Natural killer cell (primary cell): Measurements from ENCODE around the gene ADGRD1. TPM values are rescaled to one million over a fixed set of nuclear protein-coding genes. Genes with fewer than 3 reads are reported as not detected.

Experiments
- ATAC-seq, 3 donors: fragments of 150-1000 bp in 2 of 3; fragments of 200-7000 bp in 1 of 3; cut with Tn5 transposase; 1 replicate in 1 of 3; 2 replicates in 2 of 3; pipeline ENCODE4 v1.10.0; 2021; ENCODE audit warnings: mild to moderate bottlenecking in 2 of 3, moderate library complexity in 2 of 3
- DNase-seq, 2 donors: peaks; one replicate each; pipeline versions ENCODE4 v3.0.0 to v3.0.0-alpha.2; 2013 to 2021; ENCODE audit warnings: mixed read lengths in 1 of 2
- H3K27ac ChIP-seq: one replicate; pipeline ENCODE4 v1.5.1; 2013; ENCODE audit warnings: mild to moderate bottlenecking, low read length
- H3K27me3 ChIP-seq: one replicate; pipeline ENCODE4 v1.6.1; 2013; ENCODE audit warnings: low read length; ENCODE audit not compliant: control insufficient read depth, insufficient read depth
- H3K36me3 ChIP-seq: one replicate; pipeline ENCODE4 v1.6.1; 2013; ENCODE audit warnings: low read length; ENCODE audit not compliant: control insufficient read depth, insufficient read depth
- H3K4me1 ChIP-seq: one replicate; pipeline ENCODE4 v1.6.1; 2013; ENCODE audit warnings: low read length; ENCODE audit not compliant: control insufficient read depth, insufficient read depth
- H3K4me3 ChIP-seq: one replicate; pipeline ENCODE4 v1.5.1; 2013; ENCODE audit warnings: low read length
- H3K9me3 ChIP-seq: one replicate; pipeline ENCODE4 v1.6.1; 2013; ENCODE audit warnings: low read length; ENCODE audit not compliant: control insufficient read depth, insufficient read depth
- H3K27ac Mint-ChIP-seq, 2 donors: one replicate each; pipeline ENCODE4 v1.8.0; 2022; ENCODE audit warnings: mild to moderate bottlenecking in 2 of 2, mixed read lengths in 2 of 2, moderate library complexity in 1 of 2
- H3K27me3 Mint-ChIP-seq, 2 donors: one replicate each; pipeline ENCODE4 v1.8.0; 2022; ENCODE audit warnings: low read depth in 2 of 2, mixed read lengths in 2 of 2
- H3K36me3 Mint-ChIP-seq: one replicate; pipeline ENCODE4 v1.8.0; 2022; ENCODE audit warnings: mixed read lengths
- H3K4me1 Mint-ChIP-seq, 2 donors: one replicate each; pipeline ENCODE4 v1.8.0; 2022; ENCODE audit warnings: mixed read lengths in 2 of 2
- H3K4me3 Mint-ChIP-seq: one replicate; pipeline ENCODE4 v1.8.0; 2022; ENCODE audit warnings: mild to moderate bottlenecking, moderate library complexity, mixed read lengths
- H3K9me3 Mint-ChIP-seq, 2 donors: one replicate each; pipeline ENCODE4 v1.8.0; 2022; ENCODE audit warnings: mixed read lengths in 2 of 2
- CTCF ChIP-seq: fragments of 200-600 bp; IDR thresholded peaks from one replicate; pipeline ENCODE4 v1.8.0; 2022; ENCODE audit warnings: antibody characterized with exemption
- WGBS: methylation state at CpG from one replicate; pipeline ENCODE4 v1.1.7; 2013; ENCODE audit warnings: missing lambda C conversion rate; ENCODE audit not compliant: insufficient coverage; 5-methylcytosine and 5-hydroxymethylcytosine counted together
- intact Hi-C: fragments of 100-400 bp; cut with micrococcal nuclease; formaldehyde crosslinking; loops from one replicate; pipeline ENCODE4 v1.14.2; 2022
- total RNA-seq, 4 donors: library from RNA; stranded (reverse); fragments of 120-200 nt in 1 of 4; gene quantifications; one replicate each; pipeline versions ENCODE4 v1.2.3 to v1.2.4, GENCODE V29; 2013 to 2022

Gene ADGRD1
- total RNA-seq, 3 donors from 2014 or later (not counting 1 experiment from before 2014, with no cell fraction given), result 0.50 to 3.9 (median 1.4) TPM

GRCh38 chr12:131153016-131153415 lies 199.3 kb downstream of the ADGRD1 start:
- peaks cover 0 to 15% of the 10 kb centered on the region in 2 donors for H3K27me3 Mint-ChIP-seq
- 94% methylated on average over 5 of the region's 5 CpGs for WGBS
- no peaks in the 10 kb centered on the region for H3K27me3 ChIP-seq

GRCh38 chr12:131153956-131154355 lies 200.2 kb downstream of the ADGRD1 start:
- Histone ChIP-seq H3K36me3 (no peaks in the 10 kb centered on the region), H3K27me3 (no peaks in the 10 kb centered on the region), H3K27ac (no peak overlapping the region), H3K4me1 (no peaks in the 10 kb centered on the region), H3K9me3 (no peaks in the 10 kb centered on the region), H3K4me3 (no peak overlapping the region)
- Mint-ChIP-seq H3K4me1 (no peaks in the 10 kb centered on the region), H3K4me3 (no peak overlapping the region), H3K36me3 (no peaks in the 10 kb centered on the region), H3K9me3 (no peaks in the 10 kb centered on the region), H3K27ac (no peak overlapping the region), H3K27me3 (peaks cover 0 to 15% of the 10 kb centered on the region in 2 donors)
- 87% methylated on average over 5 of the region's 5 CpGs for WGBS
- no peak for ATAC-seq
- intact Hi-C loops, result no loop called here
- no peak for DNase-seq
- no peak for TF ChIP-seq CTCF

More at GRCh38 chr12:131153016-131153415, 199.3 kb downstream of the ADGRD1 start:
- no peak for ATAC-seq
- Mint-ChIP-seq H3K4me3 (no peak overlapping the region), H3K27ac (no peak overlapping the region), H3K36me3 (no peaks in the 10 kb centered on the region), H3K9me3 (no peaks in the 10 kb centered on the region), H3K4me1 (no peaks in the 10 kb centered on the region)
- TF ChIP-seq CTCF, result no peak
- intact Hi-C loops, result no loop called here
- H3K9me3 ChIP-seq, result no peaks in the 10 kb centered on the region
- H3K27ac ChIP-seq, result no peak overlapping the region
- no peak overlapping the region for H3K4me3 ChIP-seq
- no peak for DNase-seq
- H3K36me3 ChIP-seq, result no peaks in the 10 kb centered on the region
- no peaks in the 10 kb centered on the region for H3K4me1 ChIP-seq

GRCh38 chr12:131155131-131155530 lies 201.4 kb downstream of the ADGRD1 start:
- ATAC-seq, result no peak
- Histone ChIP-seq H3K27ac (no peak overlapping the region), H3K27me3 (no peaks in the 10 kb centered on the region), H3K4me3 (no peak overlapping the region), H3K4me1 (no peaks in the 10 kb centered on the region), H3K9me3 (no peaks in the 10 kb centered on the region), H3K36me3 (no peaks in the 10 kb centered on the region)
- Mint-ChIP-seq H3K4me1 (no peaks in the 10 kb centered on the region), H3K4me3 (no peak overlapping the region), H3K36me3 (no peaks in the 10 kb centered on the region), H3K27me3 (peaks cover 0 to 15% of the 10 kb centered on the region in 2 donors), H3K9me3 (no peaks in the 10 kb centered on the region), H3K27ac (no peak overlapping the region)
- no peak for DNase-seq
- 92% methylated on average over 6 of the region's 6 CpGs for WGBS
- TF ChIP-seq CTCF, result no peak
- intact Hi-C loops, result no loop called here

- WGBS, result 78% methylated on average over 4 of the region's 4 CpGs
- Histone ChIP-seq H3K27me3 (no peaks in the 10 kb centered on the region), H3K4me1 (no peaks in the 10 kb centered on the region), H3K9me3 (no peaks in the 10 kb centered on the region), H3K4me3 (no peak overlapping the region), H3K36me3 (no peaks in the 10 kb centered on the region), H3K27ac (no peak overlapping the region)
- TF ChIP-seq CTCF, result no peak
- Mint-ChIP-seq H3K27me3 (peaks cover 1 to 3% of the 10 kb centered on the region in 2 donors), H3K27ac (no peak overlapping the region), H3K36me3 (no peaks in the 10 kb centered on the region), H3K4me1 (no peaks in the 10 kb centered on the region), H3K9me3 (no peaks in the 10 kb centered on the region), H3K4me3 (no peak overlapping the region)
- ATAC-seq (no peak), DNase-seq (no peak)
- intact Hi-C loops, result no loop called here
These were observed 204.0 kb downstream of the ADGRD1 start for GRCh38 chr12:131157743-131158142.
